NCI-H510A (cell line): ENCODE data around the gene XIRP2.

ENCODE experiments used
- DNase-seq: peaks from one replicate; lab custom pipeline; 2025; lab: John Stamatoyannopoulos, UW

The XIRP2 gene

DNA sequence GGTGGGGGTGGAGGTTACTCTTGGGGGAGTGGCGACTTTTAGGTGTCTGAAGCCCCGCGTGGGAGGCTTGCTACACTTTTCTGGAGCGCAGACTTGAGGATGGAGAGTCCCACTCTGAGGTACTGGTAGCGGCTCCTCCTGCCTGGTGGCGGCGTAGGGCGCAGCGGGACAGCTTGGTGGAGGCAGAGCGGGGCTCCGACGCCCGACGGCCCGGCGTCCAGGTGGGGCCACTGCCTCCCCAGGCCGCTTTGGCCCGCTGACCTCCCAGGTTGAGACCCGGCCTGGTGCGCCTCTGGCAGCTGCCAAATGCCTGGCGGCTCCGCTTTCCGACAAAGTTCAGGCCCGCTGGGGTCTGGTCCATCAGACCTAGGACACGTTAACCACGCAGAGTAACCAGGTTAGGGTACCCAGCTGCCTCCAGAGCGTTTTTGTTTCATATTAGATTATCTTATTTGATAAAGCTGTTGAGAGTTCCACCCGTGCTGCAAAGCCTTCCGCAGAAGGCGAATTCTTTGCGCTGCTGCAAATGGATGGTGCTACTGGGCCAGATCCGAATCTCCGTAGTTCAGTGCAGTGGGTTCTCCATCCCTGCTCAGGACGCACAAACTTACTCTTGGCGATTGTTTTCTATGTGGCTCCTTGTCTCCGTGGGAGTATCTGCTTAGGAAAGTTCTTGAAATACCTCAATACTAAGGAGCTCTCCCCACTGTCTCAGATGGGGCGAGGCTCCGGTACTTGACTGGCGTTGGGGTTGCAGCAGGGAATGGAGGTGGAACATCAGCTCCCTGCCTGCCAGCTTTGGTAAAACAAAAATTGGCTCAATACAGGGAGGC, 405.9 kb downstream of the XIRP2 start:
- no peak for DNase-seq

DNA sequence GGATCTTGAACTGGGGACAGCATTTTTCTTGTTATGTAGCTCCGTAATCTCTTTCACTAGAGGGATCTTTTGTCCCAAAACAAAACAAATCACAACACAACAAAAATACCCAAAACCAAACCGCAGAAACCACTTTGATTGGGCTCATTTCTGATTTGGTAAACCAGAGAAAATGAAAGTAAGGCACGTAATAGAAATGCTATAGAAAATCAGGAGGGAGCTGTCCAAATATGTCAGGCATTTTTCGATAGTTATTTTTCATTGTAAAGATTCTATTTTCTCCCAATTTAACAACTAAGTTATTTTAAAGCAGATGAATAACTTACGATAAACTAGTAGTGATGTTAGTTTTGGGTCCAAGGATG, 406.5 kb downstream of the XIRP2 start:
- DNase-seq = no peak

DNA sequence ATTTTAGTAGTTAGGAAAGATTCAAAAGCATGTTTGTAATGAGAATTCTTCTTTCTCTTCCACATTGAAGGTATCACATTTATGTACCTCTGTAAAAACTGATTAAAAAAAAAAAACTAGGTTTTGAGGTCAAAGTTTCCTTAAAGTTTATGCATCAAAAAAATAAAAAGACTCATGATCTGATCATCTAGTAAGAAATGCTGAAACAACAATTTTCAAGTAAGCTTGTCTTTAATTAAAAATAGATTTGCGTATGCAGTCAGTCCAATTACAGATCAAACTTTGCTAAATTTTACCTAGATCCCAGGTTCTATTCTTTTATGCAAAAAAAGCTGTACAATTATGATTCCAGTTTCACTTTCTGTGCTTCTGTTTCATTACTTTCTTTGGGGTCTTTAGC, 409.0 kb downstream of the XIRP2 start:
- DNase-seq = no peak

DNA sequence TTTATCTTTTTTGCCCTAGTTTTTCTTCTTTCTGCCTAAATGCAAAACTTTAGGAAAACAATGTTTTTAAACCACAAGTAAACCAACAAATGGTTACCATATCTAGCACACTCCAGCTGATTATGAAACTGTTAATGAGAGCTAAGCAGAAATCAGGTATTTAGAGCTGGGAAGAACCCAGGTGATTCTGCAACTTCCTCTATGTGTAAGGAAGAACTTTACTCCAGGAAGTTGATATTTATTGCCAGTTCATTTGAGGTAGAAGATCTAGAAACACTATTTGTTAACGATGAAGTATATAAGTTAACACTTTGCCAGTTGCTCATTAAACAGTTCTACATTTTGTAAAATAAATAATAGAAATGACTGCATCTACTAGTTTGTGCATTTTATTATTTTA, 409.7 kb downstream of the XIRP2 start:
- no peak for DNase-seq
